H1 (cell line): ENCODE results near the gene STX12.

Source experiments
- CEBPB ChIP-seq: IDR thresholded peaks from 2 replicates; pipeline ENCODE4 v1.6.1; 2012; ENCODE audit warnings: low read depth, low read length
- CTCF ChIP-seq, 3 experiments: IDR thresholded peaks; 1 replicate in 2 of 3; 2 replicates in 1 of 3; pipeline versions ENCODE4 v1.5.1 to v1.6.1; 2011; ENCODE audit warnings: low read length in 3 of 3, mild to moderate bottlenecking in 3 of 3, inconsistent platforms in 2 of 3, low read depth in 1 of 3, moderate library complexity in 1 of 3; ENCODE audit not compliant: insufficient read depth in 1 of 3; ENCODE audit errors: control extremely low read depth in 1 of 3
- EP300 ChIP-seq, 2 experiments: IDR thresholded peaks; 1 replicate in 1 of 2; 2 replicates in 1 of 2; pipeline ENCODE4 v1.6.1; 2011 to 2012; ENCODE audit warnings: low read depth in 2 of 2, low read length in 2 of 2, mild to moderate bottlenecking in 2 of 2, borderline replicate concordance in 1 of 2, inconsistent platforms in 1 of 2, moderate library complexity in 1 of 2
- EZH2 ChIP-seq: fragments of 200-600 bp; sonication (generic); IDR thresholded peaks from 2 replicates; pipeline ENCODE4 v1.7.1; 2012; ENCODE audit warnings: low read depth, mild to moderate bottlenecking, moderate library complexity, low read length, inconsistent platforms; ENCODE audit not compliant: severe bottlenecking
- MAX ChIP-seq: IDR thresholded peaks from 2 replicates; pipeline ENCODE4 v1.6.1; 2012; ENCODE audit warnings: inconsistent platforms
- POLR2AphosphoS5 ChIP-seq: IDR thresholded peaks from 2 replicates; pipeline ENCODE4 v1.6.1; 2011; ENCODE audit warnings: low read depth, low read length
- SIN3A ChIP-seq, 2 experiments: IDR thresholded peaks in 1 of 2; conservative IDR thresholded peaks in 1 of 2; 2 replicates each; pipeline ENCODE4 v1.6.1; 2011 to 2012; ENCODE audit warnings: low read length in 2 of 2, improper control_type of control experiment in 1 of 2, low read depth in 1 of 2, mild to moderate bottlenecking in 1 of 2
- SP2 ChIP-seq: IDR thresholded peaks from 2 replicates; pipeline ENCODE4 v1.6.1; 2012; ENCODE audit warnings: mild to moderate bottlenecking, low read length, inconsistent platforms
- SRF ChIP-seq: IDR thresholded peaks from 2 replicates; pipeline ENCODE4 v1.6.1; 2011; ENCODE audit warnings: mild to moderate bottlenecking, low read depth, low read length, moderate library complexity

DNA sequence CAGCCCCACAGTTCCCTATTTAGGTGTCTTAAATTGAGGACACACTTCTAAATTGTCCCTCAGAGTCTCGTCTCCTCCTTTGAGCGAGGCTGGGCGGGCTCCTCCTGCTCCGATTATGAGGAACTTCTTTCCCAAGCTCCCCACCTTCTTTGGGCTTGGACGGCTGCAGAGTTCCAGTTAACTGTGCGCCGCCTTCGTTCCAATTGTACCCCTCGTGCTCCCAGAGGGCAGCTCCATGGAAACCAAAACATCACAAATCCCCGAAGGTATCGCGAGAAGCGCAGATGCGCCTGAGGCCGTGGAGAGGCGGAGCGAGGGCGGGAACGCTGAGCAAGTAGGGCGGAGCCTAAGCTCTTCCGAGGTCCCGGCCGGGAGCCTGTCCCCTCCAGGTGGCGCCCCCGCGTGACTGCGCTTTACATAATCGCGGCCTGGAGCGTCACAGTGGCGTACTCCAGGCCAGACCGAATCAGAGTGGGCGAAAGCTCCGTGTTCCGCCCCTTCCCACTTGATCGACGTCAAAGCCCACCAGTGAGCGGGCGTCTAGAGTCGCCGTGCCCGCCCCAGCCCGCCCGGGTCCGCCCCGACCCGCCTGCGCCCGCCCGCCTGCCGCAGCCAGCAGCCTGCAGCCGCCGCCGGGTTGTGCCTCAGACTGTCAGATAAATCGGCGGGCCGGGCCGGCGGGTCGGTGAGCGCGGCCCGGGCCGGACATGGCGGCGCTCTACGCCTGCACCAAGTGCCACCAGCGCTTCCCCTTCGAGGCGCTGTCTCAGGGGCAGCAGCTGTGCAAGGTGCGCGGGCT, 47.4 kb upstream of the STX12 start, which contains the start of gene FAM76A:
- TF ChIP-seq SP2 (peak; percentile 64), EP300 (IDR thresholded peaks at IDR 0.05; ENCODE audit: borderline replicate concordance in 1 of 2, low read depth in 2 of 2, low read length in 2 of 2) (peak in 1 of 2 experiments; percentile 10; a peak in 1 of 3 replicates), CTCF (IDR thresholded peaks at IDR 0.05; ENCODE audit: control extremely low read depth in 1 of 3, insufficient read depth in 1 of 3, low read depth in 1 of 3, low read length in 3 of 3) (peak in 2 of 3 experiments; percentile 33 to 53; a peak in 3 of 4 replicates), SIN3A (conservative IDR thresholded peaks at IDR 0.05 in 1 of 2, IDR thresholded peaks at IDR 0.05 in 1 of 2; ENCODE audit: low read depth in 1 of 2, low read length in 2 of 2) (peak in 1 of 2 experiments; percentile 75; a peak in 1 of 4 replicates), EZH2 (no peak), SRF (no peak), CEBPB (no peak), MAX (peak; percentile 99), POLR2AphosphoS5 (peak; percentile 40; the same call in 1 of the 2 replicates)
